ENCODE results near the gene SYT7.
A peak's percentile ranks its signal among the peaks of the same experiment; 100 is the strongest.
"Not testable (repeated sequence)": the region's sequence is repeated elsewhere in the genome, so short reads cannot be mapped to it uniquely, and the experiment has no call there.

The SYT7 gene, protein sequence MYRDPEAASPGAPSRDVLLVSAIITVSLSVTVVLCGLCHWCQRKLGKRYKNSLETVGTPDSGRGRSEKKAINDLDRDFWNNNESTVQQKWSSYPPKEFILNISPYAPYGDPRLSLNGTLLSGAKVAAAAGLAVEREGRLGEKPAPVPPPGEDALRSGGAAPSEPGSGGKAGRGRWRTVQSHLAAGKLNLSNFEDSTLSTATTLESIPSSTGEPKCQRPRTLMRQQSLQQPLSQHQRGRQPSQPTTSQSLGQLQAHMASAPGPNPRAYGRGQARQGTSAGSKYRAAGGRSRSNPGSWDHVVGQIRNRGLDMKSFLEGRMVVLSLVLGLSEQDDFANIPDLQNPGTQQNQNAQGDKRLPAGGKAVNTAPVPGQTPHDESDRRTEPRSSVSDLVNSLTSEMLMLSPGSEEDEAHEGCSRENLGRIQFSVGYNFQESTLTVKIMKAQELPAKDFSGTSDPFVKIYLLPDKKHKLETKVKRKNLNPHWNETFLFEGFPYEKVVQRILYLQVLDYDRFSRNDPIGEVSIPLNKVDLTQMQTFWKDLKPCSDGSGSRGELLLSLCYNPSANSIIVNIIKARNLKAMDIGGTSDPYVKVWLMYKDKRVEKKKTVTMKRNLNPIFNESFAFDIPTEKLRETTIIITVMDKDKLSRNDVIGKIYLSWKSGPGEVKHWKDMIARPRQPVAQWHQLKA

DNA sequence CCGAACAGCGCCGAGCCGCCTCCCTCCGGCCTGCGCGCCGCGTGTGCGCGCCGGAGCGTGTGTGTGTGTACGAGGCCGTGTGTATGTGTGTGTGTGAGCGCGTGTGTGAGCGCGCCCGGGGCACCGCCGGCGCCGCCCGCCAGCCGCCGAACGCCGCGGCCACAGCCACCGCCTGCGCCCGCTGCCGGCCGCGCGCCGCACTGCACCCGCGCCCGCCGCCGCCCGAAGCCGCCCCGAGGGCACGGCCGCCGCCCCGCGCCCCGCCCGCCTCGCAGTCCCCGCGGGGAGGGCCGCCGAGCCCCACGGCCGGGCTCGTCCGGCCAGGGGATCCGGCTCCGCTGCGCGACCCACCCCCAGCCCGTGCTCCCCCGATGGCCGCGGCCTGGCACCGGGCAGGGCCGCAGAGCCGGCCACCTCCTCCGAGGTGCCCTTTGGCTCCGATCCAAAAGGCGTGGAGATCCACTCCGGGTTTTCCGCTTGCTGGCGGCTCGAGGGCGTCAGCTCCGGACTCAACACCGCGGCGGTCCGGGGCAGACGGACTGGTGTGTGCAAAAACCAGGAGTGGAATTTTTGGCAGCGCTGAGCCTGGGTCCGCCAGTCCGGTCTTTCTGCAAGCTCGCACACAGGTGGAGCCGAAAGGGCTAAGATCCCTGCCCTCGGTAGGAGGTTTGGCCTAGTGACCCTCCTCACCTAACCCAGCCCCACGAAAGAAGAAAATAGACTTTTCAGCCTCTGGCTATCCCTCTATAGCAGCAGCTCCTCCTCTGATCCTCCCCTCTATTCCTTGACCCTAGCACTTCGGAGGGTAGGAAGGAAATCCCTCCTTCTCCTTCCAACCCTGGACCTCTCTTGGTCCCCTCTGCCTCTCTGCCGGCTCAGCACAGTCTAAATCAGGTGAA lies at the start of gene SYT7:
TSS of gene SYT7 (minus strand) at position 47 of the 899 bp plus-strand sequence. CDS start 256 bp downstream, outside the sequence.
- peak; percentile 84 to 94 for DNase-seq (ENCODE audit: low read depth in 2 of 2)

DNA sequence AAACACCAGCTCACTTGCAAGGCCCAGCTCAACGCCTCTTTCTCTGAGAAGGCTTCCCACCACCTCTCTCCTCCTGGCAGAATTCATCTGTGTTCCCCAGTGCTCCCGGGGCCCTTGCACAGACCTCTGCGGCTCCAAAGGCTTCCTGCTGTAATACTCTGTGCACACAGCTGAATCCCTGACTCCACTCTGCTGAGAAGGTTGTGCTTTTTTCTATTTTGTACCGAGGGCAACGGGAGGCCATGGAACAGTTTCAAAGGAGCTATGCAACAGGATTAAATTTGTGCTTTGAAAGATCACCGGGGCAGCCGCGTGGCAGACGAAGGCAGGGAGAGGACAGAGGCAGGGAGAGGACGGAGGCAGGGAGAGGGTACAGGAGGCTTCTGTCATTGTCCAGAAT lies 49.2 kb upstream of the SYT7 start:
- DNase-seq (ENCODE audit: low read depth in 2 of 2): no peak

DNA sequence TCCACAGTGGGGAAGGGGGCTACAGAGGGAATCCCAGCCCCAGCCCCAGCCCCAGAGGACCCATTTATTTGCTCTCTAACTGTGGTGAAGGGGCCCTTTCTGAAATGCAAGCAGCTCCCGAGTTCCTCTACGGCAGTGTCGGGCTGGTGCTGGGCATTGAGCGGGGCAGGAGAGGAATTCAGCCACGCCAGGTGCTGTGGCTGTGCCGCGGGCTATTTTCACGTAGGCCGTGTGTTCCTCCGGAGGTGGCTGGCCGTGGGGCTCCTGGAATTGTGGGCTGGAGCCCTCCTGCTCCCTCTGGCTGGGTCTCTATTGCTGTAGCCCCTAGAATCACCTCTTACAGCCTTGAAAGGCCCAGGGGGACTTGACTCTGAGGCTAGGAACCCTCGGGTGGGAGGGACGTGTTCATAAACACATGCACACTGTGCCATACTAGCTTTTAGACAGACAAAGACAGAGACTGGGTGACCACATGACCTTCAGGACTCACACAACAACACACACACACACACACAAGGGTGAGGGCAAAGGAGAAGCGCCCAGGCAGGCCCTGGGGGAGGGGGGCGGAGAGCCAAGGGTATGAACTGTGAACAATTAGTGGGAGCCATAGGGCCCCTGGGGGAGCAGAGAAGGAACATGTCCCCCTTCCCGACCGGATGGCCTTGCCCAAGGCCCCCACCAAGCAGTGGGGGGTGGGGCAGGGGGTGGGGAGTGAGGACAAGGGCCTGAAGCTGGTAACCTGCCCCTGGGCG lies 48.4 kb upstream of the SYT7 start:
- no peak for DNase-seq (ENCODE audit: low read depth in 2 of 2)

DNA sequence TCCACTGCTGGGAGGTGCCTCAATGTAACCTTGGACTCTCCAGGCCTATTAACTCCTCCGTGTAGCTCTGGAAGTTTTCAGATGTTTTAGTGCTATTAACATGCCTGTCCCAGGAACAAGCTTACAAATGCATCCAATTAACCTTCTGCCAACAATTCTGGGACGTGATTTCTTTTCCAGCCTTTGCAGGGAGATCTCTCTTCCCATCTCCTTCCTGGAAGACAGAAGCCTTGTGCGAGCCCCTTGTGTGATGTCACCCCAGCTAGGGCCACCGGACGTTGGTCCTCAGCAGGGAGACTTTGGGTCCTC lies 47.7 kb upstream of the SYT7 start:
- DNase-seq (ENCODE audit: low read depth in 2 of 2): no peak

GRCh38 chr11:61627850-61628661 lies 47.2 kb upstream of the SYT7 start:
- no peak for DNase-seq (ENCODE audit: low read depth in 2 of 2)

GRCh38 chr11:61626580-61627380 lies 45.9 kb upstream of the SYT7 start:
- DNase-seq (ENCODE audit: low read depth in 2 of 2): no peak

GRCh38 chr11:61625525-61625924 lies 44.6 kb upstream of the SYT7 start:
- no peak for DNase-seq (ENCODE audit: low read depth in 2 of 2)

DNA sequence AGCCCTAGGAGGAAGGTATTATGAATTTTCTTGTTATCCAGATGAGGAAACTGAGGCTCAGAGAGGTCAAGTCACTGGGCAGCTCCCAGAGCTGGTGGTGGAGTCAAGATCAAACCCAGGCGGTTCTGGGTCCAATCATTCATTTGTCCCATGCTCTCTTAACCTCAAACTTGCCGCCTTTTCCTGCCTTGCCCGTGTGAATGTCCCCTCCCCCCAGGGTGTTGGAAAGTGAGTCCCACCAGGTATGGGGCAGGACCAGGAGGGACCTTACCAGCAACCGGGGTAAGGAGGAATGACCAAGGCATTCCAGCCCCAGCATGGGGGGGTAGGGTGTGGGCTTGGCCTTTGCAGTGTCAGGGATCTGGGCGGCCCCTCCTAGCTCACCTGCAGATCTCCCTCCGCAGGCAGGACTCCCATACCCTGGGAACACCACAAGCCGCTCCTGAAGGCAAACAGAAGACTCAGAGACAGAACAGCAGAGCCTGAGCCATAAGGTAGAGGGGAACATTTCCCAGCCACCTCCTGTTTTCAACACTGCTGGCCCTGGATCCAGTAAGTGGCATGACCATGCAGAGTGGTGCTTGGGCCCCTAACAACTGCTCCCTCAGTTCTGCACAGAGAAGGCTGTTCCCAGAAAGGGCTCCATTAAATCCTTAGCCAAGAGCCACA lies 41.2 kb upstream of the SYT7 start:
- DNase-seq (ENCODE audit: low read depth in 2 of 2): no peak

- DNase-seq (ENCODE audit: low read depth in 2 of 2): no peak
Observed at GRCh38 chr11:61619471-61620226, 38.8 kb upstream of the SYT7 start.

- DNase-seq (ENCODE audit: low read depth in 2 of 2): no peak
Observed at GRCh38 chr11:61618978-61619377, 38.1 kb upstream of the SYT7 start.

- DNase-seq (ENCODE audit: low read depth in 2 of 2): no peak
Observed at GRCh38 chr11:61617515-61617914, 36.6 kb upstream of the SYT7 start.

DNA sequence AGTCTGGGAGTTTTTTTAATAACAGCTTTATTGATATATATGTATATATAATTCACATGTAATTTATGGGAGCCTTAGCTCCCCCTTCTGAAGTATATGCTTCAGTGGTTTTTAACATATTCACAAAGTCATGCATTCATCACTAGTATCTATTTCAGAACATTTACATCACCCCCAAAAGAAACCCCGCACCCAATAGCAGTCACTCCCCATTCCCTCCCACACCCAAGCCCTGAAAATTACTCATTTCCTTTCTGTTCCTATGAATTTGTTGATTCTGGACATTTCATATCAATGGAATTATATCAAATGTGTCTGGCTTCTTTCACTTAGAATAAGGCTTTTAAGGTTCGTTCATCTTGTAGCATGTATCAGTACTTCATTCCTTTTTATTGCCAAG lies 35.6 kb upstream of the SYT7 start:
- DNase-seq (ENCODE audit: low read depth in 2 of 2): no peak

DNA sequence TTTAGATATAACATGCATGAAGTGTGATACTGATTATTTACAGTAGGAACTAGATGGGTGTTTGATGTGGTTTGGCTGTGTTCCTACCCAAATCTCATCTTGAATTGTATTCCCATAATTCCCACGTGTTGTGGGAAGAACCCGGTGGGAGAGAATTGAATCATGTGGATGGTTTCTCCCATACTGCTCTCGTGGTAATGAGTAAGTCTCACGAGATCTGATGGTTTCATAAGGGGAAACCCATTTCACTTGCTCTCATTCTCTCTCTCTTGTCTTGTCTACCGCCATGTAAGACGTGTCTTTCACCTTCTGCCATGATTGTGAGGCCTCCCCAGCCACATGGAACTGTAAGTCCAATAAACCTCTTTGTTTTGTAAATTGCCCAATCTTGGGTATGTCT lies 33.9 kb upstream of the SYT7 start:
- DNase-seq (ENCODE audit: low read depth in 2 of 2): not testable (repeated sequence)

GRCh38 chr11:61613870-61614269 lies 33.0 kb upstream of the SYT7 start:
- no peak for DNase-seq (ENCODE audit: low read depth in 2 of 2)

GRCh38 chr11:61613051-61613450 lies 32.2 kb upstream of the SYT7 start:
- no peak for DNase-seq (ENCODE audit: low read depth in 2 of 2)

GRCh38 chr11:61611309-61611708 lies 30.4 kb upstream of the SYT7 start:
- DNase-seq (ENCODE audit: low read depth in 2 of 2): no peak

DNA sequence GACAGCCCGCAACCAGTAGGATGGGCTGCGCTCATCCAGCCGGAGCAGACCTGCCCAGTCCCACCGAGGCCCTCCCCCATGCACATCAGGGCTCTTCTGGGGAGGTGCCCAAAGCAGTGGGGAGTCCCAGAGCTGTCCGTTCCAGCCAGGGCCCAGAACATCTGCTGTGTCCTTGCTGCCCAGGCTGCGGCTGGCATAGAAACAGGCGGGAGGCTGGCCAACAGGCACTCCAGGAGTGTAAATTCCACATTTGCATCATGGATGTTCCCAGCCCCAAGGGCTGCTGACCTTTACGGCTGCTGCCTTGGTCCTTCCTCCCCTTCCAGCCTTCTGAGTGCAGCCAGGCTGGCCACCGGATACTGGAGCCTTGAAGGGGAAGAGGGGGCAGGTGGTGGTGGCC lies 30.0 kb upstream of the SYT7 start:
- DNase-seq (ENCODE audit: low read depth in 2 of 2): no peak

- no peak for DNase-seq (ENCODE audit: low read depth in 2 of 2)
Observed at GRCh38 chr11:61609980-61610366, 29.1 kb upstream of the SYT7 start.

Data from stimulated activated CD8-positive, alpha-beta memory T cell treated with anti-CD3 and anti-CD28 coated beads, Interleukin-7, amount 100 ng/mL, for 1 hour (primary cell).